T-helper 22 cell (primary cell): Measurements from ENCODE around the gene CTCF.

Source experiments
- DNase-seq: peaks from one replicate; pipeline ENCODE4 v3.0.0-alpha.2; 2020; ENCODE audit warnings: low read depth

Gene CTCF

GRCh38 chr16:67679935-67680897, 117.9 kb downstream of the CTCF start:
- no peak for DNase-seq

- DNase-seq, result no peak
Measured at GRCh38 chr16:67683767-67684166, 121.4 kb downstream of the CTCF start.

- no peak for DNase-seq
Measured at GRCh38 chr16:67685388-67686112, 123.2 kb downstream of the CTCF start.
